Epithelial cell of prostate (primary cell): ENCODE measurements around the gene PGRMC2.

Experiments
- DNase-seq: peaks from one replicate; pipeline ENCODE4 v3.0.0-alpha.2; 2011; ENCODE audit warnings: low read depth, low spot score
- H3K27ac ChIP-seq: fragments of 450-650 bp; 2 replicates; pipeline ENCODE4 v1.5.1; 2017; ENCODE audit warnings: mild to moderate bottlenecking

PGRMC2 gene

GRCh38 chr4:128301979-128302378 is 14.4 kb upstream of the PGRMC2 start:
- no peak for DNase-seq
- no peak overlapping the region for H3K27ac ChIP-seq

- H3K27ac ChIP-seq = no peak overlapping the region
- no peak for DNase-seq
Measured at GRCh38 chr4:128299848-128300247, 12.2 kb upstream of the PGRMC2 start.

DNA sequence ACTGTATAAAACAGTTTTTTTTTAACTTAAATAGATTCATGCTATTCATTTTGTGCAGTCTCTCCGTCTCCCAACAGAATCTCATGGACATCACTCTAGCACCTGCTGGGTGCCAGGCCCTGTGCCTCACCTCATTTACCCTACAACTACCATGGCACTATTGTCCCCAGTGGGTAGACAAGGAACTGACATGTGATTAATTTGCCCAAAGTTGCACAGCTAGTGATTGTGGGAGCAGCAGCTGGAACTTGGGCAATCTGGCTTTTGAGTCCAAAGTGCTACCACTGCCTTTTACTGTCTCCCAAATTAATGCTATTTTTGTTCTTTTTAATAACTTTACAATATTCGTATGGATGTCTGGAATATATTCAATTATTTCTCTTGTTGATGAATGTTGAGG is 11.2 kb upstream of the PGRMC2 start:
- DNase-seq = no peak
- no peak overlapping the region for H3K27ac ChIP-seq

- no peak for DNase-seq
- H3K27ac ChIP-seq = no peak overlapping the region
Measured at GRCh38 chr4:128298146-128298758, 10.6 kb upstream of the PGRMC2 start.

DNA sequence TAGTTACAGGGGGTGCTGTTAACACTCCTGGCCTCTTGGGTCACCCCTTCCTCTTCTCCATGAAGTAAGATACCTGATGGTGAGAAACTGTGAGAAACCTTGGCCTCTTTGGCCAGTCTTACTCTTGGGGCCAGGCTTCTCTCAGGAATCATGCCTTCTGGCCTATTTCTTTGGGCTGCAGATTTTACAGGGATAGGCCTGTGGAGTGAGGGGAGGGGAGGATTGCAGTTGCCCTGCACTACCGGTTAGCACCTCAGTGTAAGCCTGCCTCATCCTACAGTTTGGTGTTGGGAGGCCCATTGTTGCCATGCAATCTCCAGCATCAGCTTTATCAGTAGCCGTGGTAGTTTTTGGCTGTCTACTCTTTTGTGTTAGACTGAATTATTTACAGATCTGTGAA is 7.6 kb upstream of the PGRMC2 start:
- H3K27ac ChIP-seq = no peak overlapping the region
- DNase-seq = no peak

DNA sequence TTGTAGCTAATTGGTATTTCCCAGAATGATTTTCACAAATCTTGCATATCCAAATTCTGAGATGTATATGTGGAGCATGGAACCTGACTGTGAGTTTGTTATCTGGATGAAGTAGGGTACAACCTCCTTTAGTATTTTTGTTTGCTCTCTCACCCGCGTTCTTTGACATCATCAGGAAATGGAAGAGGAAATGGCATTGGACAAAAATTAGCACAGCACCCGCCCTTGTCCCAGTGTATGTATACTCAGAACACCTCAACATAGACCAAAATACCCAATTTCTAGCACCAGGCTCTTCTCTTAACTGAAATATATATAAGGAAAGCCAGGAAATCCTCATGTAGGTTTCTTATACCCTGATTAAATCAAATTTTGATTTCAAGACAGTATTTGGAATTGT is 6.9 kb upstream of the PGRMC2 start:
- H3K27ac ChIP-seq = no peak overlapping the region
- DNase-seq = no peak

- no peak overlapping the region for H3K27ac ChIP-seq
- DNase-seq = no peak
Measured at GRCh38 chr4:128292349-128292748, 4.7 kb upstream of the PGRMC2 start.

GRCh38 chr4:128291096-128291495 is 3.5 kb upstream of the PGRMC2 start:
- DNase-seq = no peak

DNA sequence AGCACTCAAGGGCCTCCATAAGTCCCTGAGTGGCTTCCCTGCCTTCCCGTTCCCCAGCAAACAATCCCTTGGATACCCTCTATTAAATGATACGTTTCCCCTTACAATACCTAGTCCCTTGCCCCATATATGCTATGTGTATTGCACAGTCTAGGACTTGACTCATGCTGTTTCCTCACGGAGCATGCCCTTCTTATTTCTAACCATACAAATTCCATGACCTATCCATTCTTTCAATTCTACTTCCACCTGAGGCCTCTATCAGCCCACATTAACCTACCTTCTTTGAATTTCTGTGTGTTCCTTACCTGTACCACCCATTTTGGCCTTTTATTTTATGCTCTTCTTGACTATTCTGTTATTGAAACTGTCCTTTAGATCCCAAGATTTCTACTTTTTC is 2.9 kb upstream of the PGRMC2 start:
- H3K27ac ChIP-seq = peak overlapping the region; percentile 21
- no peak for DNase-seq

More at GRCh38 chr4:128291096-128291495, 3.5 kb upstream of the PGRMC2 start:
- peak overlapping the region; percentile 21 for H3K27ac ChIP-seq

- peak overlapping the region; percentile 95 for H3K27ac ChIP-seq
- DNase-seq = no peak
Measured at GRCh38 chr4:128289523-128290158, 2.0 kb upstream of the PGRMC2 start.

DNA sequence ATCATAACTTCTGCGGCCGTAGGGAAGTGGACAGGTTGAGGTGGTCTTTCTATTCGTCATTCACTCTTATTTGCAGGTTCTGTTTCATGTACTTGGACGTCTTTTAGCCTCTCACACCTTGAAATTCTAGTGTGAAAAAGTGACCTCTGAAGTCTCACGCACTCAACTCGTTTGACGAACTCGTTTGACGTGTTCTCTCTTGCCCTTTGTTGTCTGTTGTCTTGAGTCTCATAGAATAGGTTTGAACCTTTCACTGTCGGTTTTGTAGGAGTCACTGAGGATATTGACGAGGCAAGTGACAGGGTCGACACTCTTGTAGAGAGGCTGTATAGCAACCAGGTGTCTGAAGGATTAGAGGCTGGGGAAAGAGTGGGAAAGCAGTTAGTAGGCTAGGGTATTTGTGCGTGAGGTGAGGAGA is 1.1 kb upstream of the PGRMC2 start:
- H3K27ac ChIP-seq = peak overlapping the region; percentile 95
- DNase-seq = peak; percentile 56

GRCh38 chr4:128287871-128288688 is 467 bp upstream of the PGRMC2 start:
- peak overlapping the region; percentile 95 for H3K27ac ChIP-seq
- DNase-seq = peak; percentile 94

- no peak for DNase-seq
- H3K27ac ChIP-seq = peak overlapping the region; percentile 95
Measured at GRCh38 chr4:128286474-128287058, 1.0 kb downstream of the PGRMC2 start.

DNA sequence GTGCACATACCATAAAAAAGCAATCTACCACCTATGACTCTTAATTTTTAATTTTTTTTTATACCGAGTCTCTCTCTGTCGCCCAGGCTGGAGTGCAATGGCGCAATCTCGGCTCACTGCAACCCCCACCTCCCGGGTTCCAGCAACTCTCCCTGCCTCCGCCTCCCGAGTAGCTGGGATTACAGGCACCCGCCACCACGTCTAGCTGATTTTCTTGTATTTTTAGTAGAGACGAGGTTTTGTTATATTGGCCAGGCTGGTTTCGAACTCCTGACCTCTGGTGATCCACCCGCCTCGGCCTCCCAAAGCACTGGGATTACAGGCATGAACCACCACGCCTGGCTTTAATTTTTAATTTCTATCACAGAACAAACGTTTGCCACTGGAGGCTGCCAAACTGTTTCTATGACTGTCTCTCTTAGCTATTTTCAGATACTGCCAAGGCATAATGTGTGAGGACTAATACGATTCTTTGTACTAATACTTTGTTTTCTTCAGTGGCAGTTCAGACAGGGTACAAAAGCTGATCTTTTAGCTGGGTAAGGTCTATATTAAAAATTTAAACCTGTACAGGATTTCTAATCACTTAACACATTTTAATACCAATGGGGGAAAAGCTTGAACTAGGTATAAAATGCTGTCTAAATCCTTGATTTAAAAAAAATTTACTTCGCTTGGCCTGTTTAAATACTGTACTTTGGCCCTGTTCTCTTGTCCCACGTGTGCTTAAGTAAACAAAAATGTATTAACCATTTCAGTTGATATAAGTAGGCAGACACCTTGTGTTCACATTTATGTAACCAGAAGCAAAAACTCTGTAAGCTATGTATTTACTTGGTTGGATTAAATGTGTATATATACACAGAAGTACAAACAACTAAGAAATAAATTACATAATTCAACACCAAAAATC is 2.3 kb downstream of the PGRMC2 start:
- DNase-seq = no peak
- H3K27ac ChIP-seq = peak overlapping the region; percentile 95

- no peak overlapping the region for H3K27ac ChIP-seq
- no peak for DNase-seq
Measured at GRCh38 chr4:128284317-128284716, 3.3 kb downstream of the PGRMC2 start.

DNA sequence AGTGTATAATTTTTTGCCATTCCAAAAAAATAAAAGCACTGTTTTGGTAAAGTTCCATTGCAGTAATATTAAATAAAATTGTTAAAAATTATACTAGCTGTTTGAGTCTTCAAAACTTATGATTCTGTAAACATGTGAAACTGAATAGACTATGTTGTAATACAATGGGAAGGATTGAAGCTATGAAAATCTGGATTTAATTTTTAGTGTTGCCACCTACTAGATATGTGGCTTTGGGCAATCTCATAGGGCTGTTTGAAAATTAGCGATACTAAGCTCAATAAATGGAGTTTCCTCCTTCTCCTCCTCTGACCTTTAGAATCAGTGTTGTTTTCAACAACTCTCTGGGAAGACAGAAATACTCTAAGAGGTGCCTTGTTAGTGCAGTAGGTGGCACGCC is 4.5 kb downstream of the PGRMC2 start:
- H3K27ac ChIP-seq = no peak overlapping the region

DNA sequence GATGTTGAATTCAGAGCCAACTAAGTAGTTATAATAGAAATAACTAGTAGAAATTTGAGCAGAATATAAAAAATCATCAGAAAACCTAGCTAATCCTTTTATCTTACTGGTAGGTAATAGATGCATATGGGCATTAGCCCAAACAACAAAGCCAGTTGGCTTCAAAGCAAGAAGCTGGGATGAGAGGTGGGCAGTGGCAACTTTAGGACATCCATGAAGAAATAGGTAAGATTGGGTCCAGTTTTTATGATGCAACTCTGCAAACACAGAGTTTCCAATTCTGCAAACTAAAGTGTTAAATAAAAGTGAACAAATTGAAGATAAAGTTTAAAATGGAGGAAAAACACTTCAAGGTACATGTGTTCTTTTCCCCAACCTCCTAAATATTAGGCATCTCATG is 5.1 kb downstream of the PGRMC2 start:
- no peak for DNase-seq
- H3K27ac ChIP-seq = no peak overlapping the region

More for the DNA sequence above, 4.5 kb downstream of the PGRMC2 start:
- no peak for DNase-seq

DNA sequence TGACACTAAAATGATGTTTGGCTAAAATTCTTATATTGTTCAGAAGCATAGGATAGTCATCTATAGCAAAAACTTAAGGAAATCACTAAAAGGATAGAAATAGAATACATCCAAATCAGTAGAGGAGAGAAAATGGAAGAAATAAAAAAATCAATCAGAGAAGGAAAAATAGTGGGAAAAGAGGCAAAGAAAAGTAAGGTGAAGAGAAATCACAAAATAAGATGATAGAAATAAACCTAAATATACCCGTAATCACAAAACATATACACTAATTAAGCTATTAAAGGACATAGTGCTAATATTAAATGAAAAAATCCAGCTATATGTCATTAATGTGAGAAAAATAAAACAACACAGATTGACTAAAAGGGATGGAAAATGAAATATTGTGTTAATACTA is 6.3 kb downstream of the PGRMC2 start:
- no peak overlapping the region for H3K27ac ChIP-seq
- no peak for DNase-seq

- no peak for DNase-seq
- H3K27ac ChIP-seq = no peak overlapping the region
Measured at GRCh38 chr4:128279624-128280225, 7.9 kb downstream of the PGRMC2 start.

- no peak overlapping the region for H3K27ac ChIP-seq
- DNase-seq = no peak
Measured at GRCh38 chr4:128277856-128278255, 9.8 kb downstream of the PGRMC2 start.
